GM21381 (cell line): Measurements from ENCODE around the gene MSRB1.

Experiments
- ATAC-seq: cut with Tn5 transposase; IDR thresholded peaks from one replicate; pipeline ENCODE4 v1.9.1; 2021; ENCODE audit warnings: mild to moderate bottlenecking, moderate library complexity; ENCODE audit not compliant: unreplicated experiment

MSRB1 gene

DNA sequence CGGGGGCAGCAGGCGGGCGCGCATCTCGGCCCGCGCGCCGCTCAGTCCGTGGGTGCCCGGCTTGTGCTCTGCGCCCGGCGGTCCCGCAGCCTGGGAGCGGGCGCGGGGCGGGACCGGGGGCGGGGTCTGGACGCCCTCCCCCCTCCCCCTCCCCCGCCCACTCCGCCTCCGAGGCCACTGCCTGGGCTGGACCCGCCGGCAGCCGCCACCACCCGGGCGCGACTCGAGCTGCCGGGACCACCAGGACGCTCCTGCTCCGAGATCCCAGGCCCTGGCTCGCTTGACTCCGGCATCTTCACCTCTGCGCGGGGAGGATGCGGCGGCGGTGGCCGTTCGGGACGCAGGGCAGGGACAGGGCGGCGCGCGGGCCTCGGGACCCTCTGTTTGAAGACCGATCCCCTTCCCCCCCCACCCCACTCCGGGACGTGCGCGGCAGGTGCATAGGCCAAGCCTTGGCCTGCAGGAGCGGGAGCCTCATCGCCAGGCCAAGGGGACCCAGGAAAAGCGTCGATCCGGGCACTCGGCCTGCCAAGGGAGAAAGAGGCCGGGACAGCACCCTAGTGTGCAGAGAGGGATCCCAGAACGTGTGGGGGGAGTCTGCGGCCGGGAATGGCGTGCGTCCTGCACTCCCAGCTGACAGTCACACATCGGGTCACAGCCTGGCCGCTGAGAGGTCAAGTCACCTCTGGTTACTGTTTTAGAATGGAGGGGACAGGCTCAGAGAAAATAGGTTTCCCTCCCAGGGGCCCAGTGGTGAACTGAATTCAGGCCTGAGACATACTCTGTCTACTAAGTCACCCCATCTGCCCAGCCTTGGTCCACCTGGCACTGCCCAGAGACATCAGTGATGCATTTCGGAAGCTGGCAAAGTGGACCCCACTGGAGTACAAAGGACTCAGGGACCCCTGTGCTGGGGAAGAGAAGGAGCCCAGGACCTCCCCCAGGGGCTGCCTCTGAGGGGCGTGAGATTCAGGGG is 24.4 kb downstream of the MSRB1 start, which contains the start of gene HS3ST6:
HS3ST6 (minus strand) TSS at position 65 of the 976 bp plus-strand sequence. CDS start 92 bp downstream, outside the sequence.
- ATAC-seq = no peak

GRCh38 chr16:1917665-1918350 is 25.2 kb downstream of the MSRB1 start:
- no peak for ATAC-seq

DNA sequence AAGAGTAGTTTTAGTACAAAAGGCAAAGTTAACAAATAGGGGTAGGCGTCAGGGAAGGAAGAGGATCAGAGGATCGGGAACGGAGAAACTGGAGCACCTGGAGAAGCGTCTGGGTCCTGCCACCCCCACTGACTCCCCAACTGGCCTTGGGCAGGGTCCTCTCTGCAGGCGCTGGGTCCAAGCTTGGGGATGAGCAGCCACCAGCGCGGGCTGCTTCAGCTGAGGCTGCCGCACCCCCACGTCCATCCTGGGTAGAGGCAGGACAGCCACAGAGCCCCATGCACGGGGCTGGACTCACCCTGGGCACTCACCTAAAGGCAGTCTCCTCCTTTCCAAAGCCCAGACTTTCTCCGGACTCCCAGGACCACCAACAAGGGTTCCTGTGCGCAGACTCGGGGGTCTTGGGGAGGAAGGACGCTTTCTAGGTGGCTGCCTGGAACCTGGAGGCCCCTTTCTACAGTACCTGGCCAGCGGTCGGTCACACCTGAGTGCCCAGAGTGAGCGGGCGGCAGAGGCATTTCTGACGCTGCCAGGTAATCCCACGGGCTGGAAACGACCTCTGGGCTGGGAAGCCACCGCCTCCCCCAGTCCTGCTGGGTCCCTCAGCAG is 25.8 kb downstream of the MSRB1 start:
- no peak for ATAC-seq

DNA sequence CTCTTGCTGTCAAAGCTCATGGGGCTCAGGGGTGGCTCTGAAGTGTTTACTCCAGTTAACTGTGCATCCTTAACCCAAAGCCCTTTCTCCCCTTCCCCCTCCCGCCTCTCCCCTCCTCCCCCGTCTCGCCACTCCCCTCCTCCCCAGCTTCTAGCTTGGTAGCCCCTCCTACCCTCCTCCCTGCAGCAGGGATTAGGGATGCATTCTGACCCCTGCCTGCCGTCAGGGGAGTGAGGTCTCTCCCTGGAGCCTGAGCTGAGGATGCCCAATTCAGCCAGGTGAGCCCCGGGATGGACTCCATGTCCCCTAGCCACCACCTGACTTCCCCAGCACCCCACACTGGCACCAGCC is 26.4 kb downstream of the MSRB1 start:
- no peak for ATAC-seq

GRCh38 chr16:1915732-1916639 is 27.0 kb downstream of the MSRB1 start:
- no peak for ATAC-seq

DNA sequence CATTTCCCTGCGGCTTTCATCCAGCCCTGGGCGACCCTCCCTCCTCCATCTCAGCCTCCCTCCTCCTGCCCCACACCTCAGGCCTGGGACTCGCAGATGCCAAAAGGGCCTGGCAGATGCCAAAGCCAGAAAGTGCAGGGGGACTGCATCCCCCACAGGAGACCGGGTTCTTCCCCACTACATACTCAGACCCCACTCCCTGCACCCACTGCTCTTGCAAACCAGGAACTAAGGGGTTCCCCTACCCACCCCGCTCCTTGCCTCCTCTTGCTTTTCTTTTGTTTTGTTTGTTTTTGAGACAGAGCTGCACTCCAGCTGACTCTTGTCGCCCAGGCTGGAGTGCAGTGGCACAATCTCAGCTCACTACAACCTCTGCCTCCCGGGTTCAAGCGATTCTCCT is 28.0 kb downstream of the MSRB1 start:
- ATAC-seq = no peak

- no peak for ATAC-seq
Observed at GRCh38 chr16:1914084-1914608, 28.9 kb downstream of the MSRB1 start.

- no peak for ATAC-seq
Observed at GRCh38 chr16:1913327-1914083, 29.5 kb downstream of the MSRB1 start.

GRCh38 chr16:1912215-1912543 is 30.8 kb downstream of the MSRB1 start:
- ATAC-seq = no peak

- ATAC-seq = no peak
Observed at GRCh38 chr16:1911467-1912214, 31.4 kb downstream of the MSRB1 start.

DNA sequence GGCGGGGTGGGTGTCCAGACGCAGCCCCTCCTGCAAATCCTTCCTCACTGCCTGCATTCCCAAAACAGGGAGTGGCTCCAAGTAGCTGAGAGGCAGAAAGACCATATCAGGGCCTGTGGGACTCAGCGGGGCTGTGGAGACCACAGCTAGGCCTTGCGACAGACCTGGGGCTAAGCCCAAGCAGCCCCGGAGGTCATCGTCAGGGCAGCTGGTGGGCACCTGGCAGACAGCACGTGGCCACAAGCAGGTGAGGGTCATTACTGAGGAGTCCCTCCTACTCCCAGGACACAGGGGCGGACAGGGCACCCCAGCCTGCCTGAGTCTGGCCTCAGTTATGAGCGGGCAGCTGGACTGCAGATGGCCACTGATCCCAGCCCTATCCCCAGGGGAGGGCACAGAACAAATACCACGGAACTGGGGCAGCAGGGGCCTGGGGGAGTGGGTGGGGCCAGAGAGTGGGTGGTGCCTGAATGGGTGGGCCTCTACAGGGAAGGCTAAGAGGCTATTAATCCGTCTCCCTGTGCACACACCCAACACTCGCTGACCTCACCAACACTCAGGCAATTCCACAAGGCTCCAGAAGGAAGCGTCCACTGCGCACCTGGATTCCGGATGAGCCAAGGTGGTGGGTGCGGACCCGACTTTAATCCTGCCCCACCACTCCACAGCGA is 33.3 kb downstream of the MSRB1 start:
- ATAC-seq = no peak

- ATAC-seq = no peak
Observed at GRCh38 chr16:1908983-1909382, 34.0 kb downstream of the MSRB1 start.

DNA sequence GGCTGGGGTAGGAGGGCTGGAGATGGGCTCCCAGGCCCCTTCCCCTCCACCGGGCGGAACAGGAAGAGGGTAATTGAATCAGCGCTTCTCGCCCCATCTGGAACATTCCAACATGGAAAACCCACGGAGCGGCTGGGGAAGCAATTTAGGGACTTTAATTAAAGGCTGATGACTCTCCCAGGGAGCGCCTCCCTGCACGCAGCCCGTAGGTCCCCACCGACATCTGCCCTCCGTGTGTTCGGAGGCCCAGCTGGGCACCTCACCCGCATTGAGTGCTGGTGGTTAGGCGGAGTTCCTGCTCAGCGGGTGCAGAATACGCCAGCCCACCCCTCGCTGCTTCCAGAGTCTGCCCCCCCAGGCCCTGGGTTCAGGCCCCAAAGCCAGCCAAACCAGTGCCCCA is 34.8 kb downstream of the MSRB1 start:
- no peak for ATAC-seq

- no peak for ATAC-seq
Observed at GRCh38 chr16:1907226-1907860, 35.7 kb downstream of the MSRB1 start.

GRCh38 chr16:1906846-1907165 is 36.2 kb downstream of the MSRB1 start:
- ATAC-seq = no peak

DNA sequence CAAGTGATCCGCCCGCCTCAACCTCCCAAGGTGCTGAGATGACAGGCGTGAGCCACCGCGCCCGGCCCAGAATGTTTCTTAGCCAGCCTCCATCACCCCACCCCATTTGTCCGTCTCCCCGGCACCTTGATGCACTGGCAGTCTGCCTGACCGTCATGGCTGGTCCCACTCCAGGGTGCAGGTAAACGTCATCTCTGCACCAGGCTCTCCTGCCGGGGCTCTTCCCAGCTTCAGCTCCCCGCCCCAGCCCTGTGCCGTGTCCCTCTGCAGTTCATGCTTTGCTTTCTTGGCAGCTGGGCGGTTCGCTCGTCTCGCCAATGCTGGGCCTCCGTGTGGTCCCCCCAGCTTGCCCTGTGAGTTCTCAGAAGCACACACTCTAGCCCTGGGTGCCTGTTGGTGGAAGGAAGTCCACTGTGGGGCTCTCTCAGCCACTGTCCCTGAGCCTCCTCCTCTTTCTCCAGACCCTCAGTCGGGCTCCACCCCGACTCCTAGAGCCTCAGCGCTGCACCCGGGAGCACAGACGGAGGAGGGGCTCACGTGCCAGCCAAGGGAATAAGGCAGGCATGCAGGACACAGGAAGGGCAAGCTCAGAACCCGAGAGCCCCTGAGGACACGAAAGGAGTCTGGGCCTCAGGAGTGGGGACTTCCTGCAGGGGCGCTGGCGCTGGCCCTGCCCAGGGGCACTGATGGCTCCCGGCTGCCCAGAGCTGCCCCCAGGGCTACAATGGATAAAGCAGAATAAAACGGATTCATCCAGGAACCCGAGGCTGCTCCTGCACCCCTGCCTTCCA is 36.7 kb downstream of the MSRB1 start:
- no peak for ATAC-seq
